GM23248 (cell line): ENCODE data around the gene MMP23B. TPM values are rescaled to one million over a fixed set of nuclear protein-coding genes. Genes with fewer than 3 reads are reported as not detected.

Experiments
- DNase-seq: peaks from one replicate; pipeline ENCODE4 v3.0.0-alpha.2; 2015
- H2AFZ ChIP-seq: fragments of 200-600 bp; sonication (generic); 2 replicates; pipeline ENCODE4 v1.6.1; 2016; ENCODE audit warnings: antibody characterized with exemption
- H3F3A ChIP-seq: fragments of 200-600 bp; sonication (generic); 2 replicates; pipeline ENCODE4 v1.6.1; 2016; ENCODE audit warnings: mild to moderate bottlenecking, antibody characterized with exemption, mixed run types; ENCODE audit not compliant: insufficient read depth
- H3K27ac ChIP-seq: fragments of 200-600 bp; sonication (generic); 2 replicates; pipeline ENCODE4 v1.5.1; 2016; ENCODE audit warnings: mild to moderate bottlenecking
- H3K27me3 ChIP-seq: fragments of 200-600 bp; sonication (generic); replicated peaks from 2 replicates; pipeline ENCODE4 v1.6.1; 2016; ENCODE audit warnings: mild to moderate bottlenecking; ENCODE audit not compliant: insufficient read depth
- H3K36me3 ChIP-seq: fragments of 200-600 bp; sonication (generic); 2 replicates; pipeline ENCODE4 v1.6.1; 2016; ENCODE audit warnings: low read depth, mild to moderate bottlenecking
- H3K4me1 ChIP-seq: fragments of 200-600 bp; sonication (generic); 2 replicates; pipeline ENCODE4 v1.6.1; 2016; ENCODE audit warnings: mild to moderate bottlenecking; ENCODE audit not compliant: insufficient read depth
- H3K4me2 ChIP-seq: fragments of 200-600 bp; sonication (generic); one replicate; pipeline ENCODE4 v1.6.1; 2016; ENCODE audit warnings: mild to moderate bottlenecking; ENCODE audit not compliant: unreplicated experiment
- H3K4me3 ChIP-seq: fragments of 200-600 bp; sonication (generic); 2 replicates; pipeline ENCODE4 v1.5.1; 2016; ENCODE audit warnings: mild to moderate bottlenecking
- H3K79me2 ChIP-seq: fragments of 200-600 bp; sonication (generic); 2 replicates; pipeline ENCODE4 v1.6.1; 2016; ENCODE audit warnings: mild to moderate bottlenecking; ENCODE audit not compliant: insufficient read depth
- H3K9ac ChIP-seq: fragments of 200-600 bp; sonication (generic); 2 replicates; pipeline ENCODE4 v1.6.1; 2016; ENCODE audit warnings: mild to moderate bottlenecking
- H3K9me2 ChIP-seq: fragments of 200-600 bp; sonication (generic); 2 replicates; pipeline ENCODE4 v1.6.1; 2016; ENCODE audit warnings: mixed run types, mild to moderate bottlenecking, moderate library complexity; ENCODE audit not compliant: insufficient read depth
- H3K9me3 ChIP-seq: fragments of 200-600 bp; sonication (generic); one replicate; pipeline ENCODE4 v1.6.1; 2017; ENCODE audit warnings: low read depth
- H4K20me1 ChIP-seq: fragments of 200-600 bp; sonication (generic); 2 replicates; pipeline ENCODE4 v1.6.0; 2016; ENCODE audit not compliant: insufficient read depth
- EZH2 ChIP-seq: fragments of 200-600 bp; sonication (generic); IDR thresholded peaks from 2 replicates; pipeline ENCODE4 v1.6.1; 2018; ENCODE audit warnings: antibody characterized with exemption, mild to moderate bottlenecking; ENCODE audit not compliant: insufficient read depth, poor library complexity, severe bottlenecking
- EZH2phosphoT487 ChIP-seq: fragments of 200-600 bp; sonication (generic); IDR thresholded peaks from 2 replicates; pipeline ENCODE4 v1.6.1; 2018; ENCODE audit warnings: antibody characterized with exemption, moderate library complexity, mild to moderate bottlenecking, low read depth; ENCODE audit not compliant: insufficient read depth
- WGBS, 2 experiments: methylation state at CpG; one replicate each; pipeline ENCODE4 v1.1.6; 2015 to 2017; ENCODE audit warnings: low lambda C conversion rate in 2 of 2, low coverage in 1 of 2; ENCODE audit errors: missing lambda C conversion rate in 2 of 2; 5-methylcytosine and 5-hydroxymethylcytosine counted together
- in situ Hi-C: fragments of 300-500 bp; cut with MboI; formaldehyde crosslinking; loops from 2 replicates; pipeline ENCODE4 v1.15.0; 2020
- polyA plus RNA-seq: library from polyadenylated mRNA; unstranded; fragments of >200 nt; fragmentation: Nextera tagmentation; extraction: Ambion mirVana; gene quantifications from 2 replicates; pipeline ENCODE4 v1.2.1, GENCODE V29; 2016
- total RNA-seq: library from RNA; depleted of rRNA; stranded (reverse); fragments of >200 nt; shearing (Covaris generic); gene quantifications from 2 replicates; pipeline ENCODE4 v1.2.3, GENCODE V29; 2014

MMP23B gene
- total and polyA plus RNA-seq, 2 experiments from 2014 or later: 1.1 TPM; not detected in 1

DNA sequence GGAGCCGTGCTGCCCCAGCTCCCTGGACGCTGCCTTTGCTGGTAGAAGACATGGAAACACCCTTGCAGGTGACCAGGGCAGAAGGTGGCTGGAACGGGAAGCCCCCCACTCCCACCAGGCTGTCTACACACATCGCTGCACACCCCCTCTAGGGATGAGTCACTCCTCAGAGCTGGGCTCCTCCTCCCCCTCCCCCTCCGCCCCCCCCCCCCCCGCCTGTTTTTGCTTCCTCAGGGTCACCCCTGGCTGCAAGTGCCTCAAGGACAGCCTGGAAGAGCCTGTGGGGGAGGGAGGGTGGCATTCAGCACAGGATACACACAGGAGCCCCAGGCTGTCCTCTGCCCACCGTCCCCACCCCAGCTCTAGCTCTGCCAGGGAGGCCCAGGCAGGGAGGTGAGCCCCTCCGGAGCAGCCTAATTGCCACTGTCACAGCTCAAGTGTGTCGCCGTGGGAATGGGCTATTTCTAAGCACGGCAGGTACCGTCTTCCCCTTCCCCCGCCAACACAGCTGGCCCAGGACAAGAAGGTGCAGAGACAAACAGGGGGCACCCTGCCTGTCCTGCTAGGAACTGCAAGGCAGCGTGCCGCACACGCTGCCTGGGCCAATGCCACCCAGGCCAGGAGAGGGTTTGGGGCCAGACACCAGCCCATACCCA lies 34.6 kb upstream of the MMP23B start:
- in situ Hi-C loops: no loop called here
- no peak overlapping the region for H3K4me3 ChIP-seq
- DNase-seq: peak; percentile 63
- H3K9ac ChIP-seq: no peak overlapping the region
- H4K20me1 ChIP-seq: no peaks in the 10 kb centered on the region
- no peaks in the 10 kb centered on the region for H3K9me3 ChIP-seq
- no peaks in the 10 kb centered on the region for H3F3A ChIP-seq
- H3K4me2 ChIP-seq: no peak overlapping the region
- H3K79me2 ChIP-seq: no peaks in the 10 kb centered on the region
- WGBS, 2 experiments: 32% methylated on average over 15 of the region's 16 CpGs
- no peak overlapping the region for H3K27ac ChIP-seq
- peaks cover 12% of the 10 kb centered on the region; the same call in 1 of the 2 replicates for H3K27me3 ChIP-seq
- H3K36me3 ChIP-seq: no peaks in the 10 kb centered on the region
- TF ChIP-seq EZH2: no peak
- no peak for TF ChIP-seq EZH2phosphoT487
- no peaks in the 10 kb centered on the region for H3K4me1 ChIP-seq
- no peaks in the 10 kb centered on the region for H3K9me2 ChIP-seq
- no peak overlapping the region for H2AFZ ChIP-seq

DNA sequence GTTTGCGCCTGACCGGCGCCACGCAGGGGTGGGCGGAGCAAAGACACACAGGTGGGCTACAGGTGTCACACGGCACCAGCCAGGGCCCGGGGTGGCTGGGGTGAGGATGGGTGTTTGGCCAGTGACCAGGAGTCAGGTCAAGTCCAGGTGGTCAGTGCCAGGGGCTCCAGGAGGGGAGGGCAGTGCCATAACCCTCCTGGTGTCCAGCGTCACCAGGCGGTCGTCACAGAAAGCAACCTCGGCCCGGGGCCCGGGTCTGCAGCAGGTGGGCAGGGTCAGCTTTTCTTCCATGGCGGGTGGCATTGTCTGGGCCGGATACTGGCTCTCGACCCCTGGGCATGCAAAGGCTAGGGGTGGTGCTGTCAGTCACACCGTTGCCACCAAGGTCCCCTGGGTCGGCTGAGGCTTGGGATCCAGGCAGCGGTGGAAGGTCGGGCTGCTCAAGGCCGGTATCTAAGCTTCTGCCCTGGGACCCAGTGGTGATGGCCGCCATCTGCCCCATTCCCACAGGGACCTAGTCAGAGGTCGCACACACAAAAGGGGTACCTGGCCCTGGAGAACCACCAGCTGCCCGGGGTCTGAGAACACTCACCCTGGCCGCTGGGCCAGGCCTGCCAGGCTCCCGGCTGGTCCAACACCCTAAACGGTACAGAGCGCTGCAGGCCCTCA lies 33.8 kb upstream of the MMP23B start:
- no peak for DNase-seq
- Histone ChIP-seq H3K27me3 (peaks cover 12% of the 10 kb centered on the region; the same call in 1 of the 2 replicates), H3K4me2 (no peak overlapping the region), H2AFZ (no peak overlapping the region), H3F3A (0 out of 2 replicates have a peak, but pooled peaks cover 4% of the 10 kb centered on the region), H3K27ac (no peak overlapping the region), H3K9me2 (no peaks in the 10 kb centered on the region), H4K20me1 (no peaks in the 10 kb centered on the region), H3K79me2 (no peaks in the 10 kb centered on the region), H3K9ac (no peak overlapping the region), H3K4me3 (no peak overlapping the region), H3K4me1 (no peaks in the 10 kb centered on the region), H3K9me3 (no peaks in the 10 kb centered on the region), H3K36me3 (no peaks in the 10 kb centered on the region)
- no peak for TF ChIP-seq EZH2phosphoT487
- no peak for TF ChIP-seq EZH2
- 87 to 89% methylated on average over 28 of the region's 28 CpGs for WGBS, 2 experiments
- in situ Hi-C loops: no loop called here

DNA sequence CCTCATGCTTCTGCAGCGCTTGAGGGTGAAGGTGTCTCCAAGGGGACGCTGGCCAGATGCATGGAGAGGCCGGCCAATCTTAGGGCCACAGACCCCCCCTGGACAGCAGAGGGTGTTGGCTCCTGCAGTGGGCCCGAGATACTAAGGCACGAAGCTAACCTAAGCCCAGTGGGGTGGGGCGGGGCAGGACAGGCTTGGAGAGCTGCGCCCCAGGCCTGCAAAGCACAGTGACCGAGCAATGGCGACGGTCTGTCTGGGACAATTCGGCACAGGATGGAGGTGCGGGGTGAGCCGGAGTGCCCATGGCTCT lies 33.3 kb upstream of the MMP23B start:
- Histone ChIP-seq H4K20me1 (no peaks in the 10 kb centered on the region), H3K9me3 (no peaks in the 10 kb centered on the region), H3K27me3 (peaks cover 12% of the 10 kb centered on the region; the same call in 1 of the 2 replicates), H3K27ac (no peak overlapping the region), H3K36me3 (no peaks in the 10 kb centered on the region), H3F3A (0 out of 2 replicates have a peak, but pooled peaks cover 4% of the 10 kb centered on the region), H3K9ac (no peak overlapping the region), H3K4me3 (no peak overlapping the region; the same call in 1 of the 2 replicates), H3K4me1 (no peaks in the 10 kb centered on the region), H3K9me2 (no peaks in the 10 kb centered on the region), H2AFZ (no peak overlapping the region), H3K79me2 (no peaks in the 10 kb centered on the region), H3K4me2 (no peak overlapping the region)
- DNase-seq: no peak
- in situ Hi-C loops: no loop called here
- TF ChIP-seq EZH2 (no peak), EZH2phosphoT487 (no peak)
- 85 to 86% methylated on average over 12 to 13 of the region's 13 CpGs for WGBS, 2 experiments

DNA sequence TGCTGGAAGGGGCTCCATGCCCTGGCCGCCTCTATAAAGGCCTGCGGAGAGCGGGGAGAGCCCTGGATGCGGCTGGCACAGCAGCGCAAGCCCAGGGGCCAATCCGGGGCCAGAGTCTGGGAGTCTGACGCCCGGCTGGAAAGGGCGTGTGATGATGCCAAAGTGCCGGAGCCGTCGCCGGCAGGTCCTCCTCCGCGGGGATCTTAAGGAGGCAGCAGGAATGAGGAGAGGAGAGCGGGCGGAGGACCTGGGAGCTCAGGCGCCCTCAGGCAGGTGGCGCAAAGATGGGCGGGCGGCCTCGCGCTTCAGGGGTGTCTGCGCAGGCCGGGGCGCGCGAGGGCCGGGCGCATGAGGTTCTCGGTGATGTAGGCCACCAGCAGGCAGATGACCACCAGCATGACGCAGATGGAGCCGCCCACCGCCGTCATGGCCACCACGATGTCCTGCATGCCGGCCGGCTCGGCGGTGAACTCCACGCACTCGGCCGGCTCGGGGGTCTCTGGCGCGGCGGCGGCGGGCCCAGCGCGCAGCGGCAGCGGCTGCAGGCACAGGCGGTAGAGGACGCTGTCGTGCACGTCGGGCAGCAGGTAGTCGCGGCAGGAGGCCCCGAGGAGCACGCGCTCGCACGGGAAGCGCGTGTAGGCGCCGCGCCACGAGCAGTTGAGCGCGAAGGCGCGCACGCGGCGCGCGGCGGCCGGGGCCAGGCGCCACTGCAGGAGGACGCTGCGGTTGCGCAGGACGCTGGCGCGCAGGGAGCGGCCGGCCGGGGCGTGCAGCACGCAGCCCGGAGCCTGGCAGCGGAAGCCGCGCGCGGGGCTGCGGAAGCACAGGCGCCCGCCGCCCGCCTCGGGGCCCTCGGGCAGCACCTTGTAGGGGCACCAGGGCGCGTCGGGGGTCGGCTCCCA lies 32.7 kb upstream of the MMP23B start:
- Histone ChIP-seq H3K9me3 (no peaks in the 10 kb centered on the region), H3K4me2 (no peak overlapping the region), H3K9ac (no peak overlapping the region), H3K79me2 (no peaks in the 10 kb centered on the region), H3F3A (0 out of 2 replicates have a peak, but pooled peaks cover 4% of the 10 kb centered on the region), H3K4me1 (no peaks in the 10 kb centered on the region), H4K20me1 (no peaks in the 10 kb centered on the region), H3K9me2 (no peaks in the 10 kb centered on the region), H3K36me3 (no peaks in the 10 kb centered on the region), H2AFZ (peak overlapping the region; percentile 54; the same call in 1 of the 2 replicates), H3K4me3 (peak overlapping the region; percentile 35), H3K27ac (no peak overlapping the region), H3K27me3 (peaks cover 12% of the 10 kb centered on the region; the same call in 1 of the 2 replicates)
- WGBS, 2 experiments: 10 to 12% methylated on average over 76 to 99 of the region's 111 CpGs
- DNase-seq: peak; percentile 68
- TF ChIP-seq EZH2phosphoT487: no peak
- no peak for TF ChIP-seq EZH2
- in situ Hi-C loops: no loop called here
